GM12878 (cell line): Measurements from ENCODE around the gene CNDP2. TPM values are rescaled to one million over a fixed set of nuclear protein-coding genes. Genes with fewer than 3 reads are reported as not detected.

Experiments used
- ATAC-seq: fragments of 200-7000 bp; cut with Tn5 transposase; 3 replicates; pipeline ENCODE4 v1.9.1; 2020; ENCODE audit warnings: mild to moderate bottlenecking, moderate library complexity
- BruUV-seq: library from RNA; stranded (reverse); fragments of 400-500 nt; replicated peaks from 2 replicates; lab custom pipeline; 2021; lab: Mats Ljungman, UMichigan
- CTCF ChIA-PET: fragments of 300-600 bp; sonication (Branson Sonifier 250); formaldehyde crosslinking; extraction: SDS; loops from one replicate; lab custom pipeline; 2021; ENCODE audit warnings: inconsistent platforms; lab: Yijun Ruan, JAX
- POLR2A ChIA-PET: fragments of 350-600 bp; formaldehyde crosslinking; extraction: SDS; loops from one replicate; lab custom pipeline; 2021; ENCODE audit warnings: inconsistent platforms; lab: Charles Lee
- RAD21 ChIA-PET: fragments of 300-600 bp; sonication (Branson Sonifier 250); formaldehyde crosslinking; loops from one replicate; lab custom pipeline; 2023; ENCODE audit warnings: antibody characterized with exemption; ENCODE audit not compliant: unreplicated experiment; lab: Charles Lee
- SMC1A ChIA-PET: fragments of 300-600 bp; sonication (Branson Sonifier 250); formaldehyde crosslinking; loops from one replicate; lab custom pipeline; 2023; ENCODE audit not compliant: unreplicated experiment, uncharacterized antibody; lab: Charles Lee
- DNase-seq: peaks from one replicate; pipeline ENCODE4 v3.0.0-alpha.2; 2011; ENCODE audit warnings: low read depth, low spot score
- FAIRE-seq: peaks from 3 replicates; lab custom pipeline; 2011; peaks lifted over from hg19 to GRCh38; lab: Jason Lieb, UNC
- H2AFZ ChIP-seq: 2 replicates; pipeline ENCODE4 v1.6.0; 2011; ENCODE audit warnings: low read depth, low read length, control low read depth; ENCODE audit not compliant: control insufficient read depth
- H3K27ac ChIP-seq: 2 replicates; pipeline ENCODE4 v1.5.1; 2011; ENCODE audit warnings: control low read depth; ENCODE audit not compliant: control insufficient read depth, insufficient read depth
- H3K27me3 ChIP-seq, 2 experiments: replicated peaks in 1 of 2; 2 replicates each; pipeline versions ENCODE4 v1.6.0 to v1.6.1; 2011; ENCODE audit warnings: low read length in 1 of 2; ENCODE audit not compliant: control insufficient read depth in 2 of 2, insufficient read depth in 2 of 2
- H3K36me3 ChIP-seq, 2 experiments: 2 replicates each; pipeline ENCODE4 v1.5.1; 2011; ENCODE audit warnings: low read length in 1 of 2; ENCODE audit not compliant: control insufficient read depth in 2 of 2, insufficient read depth in 2 of 2
- H3K4me1 ChIP-seq: 2 replicates; pipeline ENCODE4 v1.6.1; 2011; ENCODE audit warnings: mild to moderate bottlenecking, low read length, moderate library complexity, mixed read lengths; ENCODE audit not compliant: control insufficient read depth, insufficient read depth
- H3K4me2 ChIP-seq: 2 replicates; pipeline ENCODE4 v1.6.0; 2011; ENCODE audit warnings: control low read depth; ENCODE audit not compliant: control insufficient read depth, insufficient read depth
- H3K4me3 ChIP-seq: fragments of 200-600 bp; sonication (generic); 2 replicates; pipeline ENCODE4 v1.5.1; 2016
- H3K79me2 ChIP-seq: 2 replicates; pipeline ENCODE4 v1.6.0; 2011; ENCODE audit warnings: low read length; ENCODE audit not compliant: control insufficient read depth, insufficient read depth
- H3K9ac ChIP-seq: 2 replicates; pipeline ENCODE4 v1.8.0; 2011; ENCODE audit warnings: low read length, control low read depth, mixed read lengths; ENCODE audit not compliant: control insufficient read depth, insufficient read depth
- H3K9me3 ChIP-seq: replicated peaks from 3 replicates; pipeline ENCODE4 v1.5.1; 2011; ENCODE audit warnings: mild to moderate bottlenecking, low read length; ENCODE audit not compliant: control insufficient read depth, insufficient read depth
- H4K20me1 ChIP-seq: 2 replicates; pipeline ENCODE4 v1.6.0; 2011; ENCODE audit not compliant: control insufficient read depth, insufficient read depth
- ASH2L ChIP-seq: fragments of 300-600, 200-600 bp; sonication (generic); IDR thresholded peaks from 2 replicates; pipeline ENCODE4 v1.6.1; 2017; ENCODE audit warnings: low read depth, mild to moderate bottlenecking, borderline replicate concordance
- ATF3 ChIP-seq: IDR thresholded peaks from 2 replicates; pipeline ENCODE4 v1.6.1; 2011; ENCODE audit warnings: low read depth, mild to moderate bottlenecking, low read length, moderate library complexity, borderline replicate concordance; ENCODE audit errors: extremely low read depth
- BCLAF1 ChIP-seq: fragments of 450-650 bp; IDR thresholded peaks from 2 replicates; pipeline ENCODE4 v1.6.1; 2017; ENCODE audit warnings: antibody characterized with exemption, mild to moderate bottlenecking, moderate library complexity
- HDAC6 ChIP-seq: fragments of 200-600 bp; sonication (generic); IDR thresholded peaks from one replicate; pipeline ENCODE4 v1.8.0; 2017; ENCODE audit warnings: antibody characterized with exemption; ENCODE audit not compliant: unreplicated experiment
- SPI1 ChIP-seq: IDR thresholded peaks from 2 replicates; pipeline ENCODE4 v1.6.1; 2011; ENCODE audit warnings: low read depth, mild to moderate bottlenecking, low read length, moderate library complexity, borderline replicate concordance; ENCODE audit not compliant: insufficient read depth
- SREBF2 ChIP-seq: IDR thresholded peaks from 2 replicates; pipeline ENCODE4 v1.6.1; 2012; ENCODE audit warnings: mild to moderate bottlenecking, low read length
- TAF1 ChIP-seq: IDR thresholded peaks from 2 replicates; pipeline ENCODE4 v1.6.1; 2011; ENCODE audit warnings: mild to moderate bottlenecking, low read depth, low read length, borderline replicate concordance
- WGBS: methylation state at CpG from one replicate; pipeline ENCODE4 v1.1.6; 2016; ENCODE audit warnings: low lambda C conversion rate; ENCODE audit not compliant: insufficient replicate concordance, insufficient coverage; ENCODE audit errors: missing lambda C conversion rate; 5-methylcytosine and 5-hydroxymethylcytosine counted together
- in situ Hi-C: fragments of 300-500 bp; cut with MboI; formaldehyde crosslinking; loops from 9 replicates; pipeline ENCODE4 v1.14.3; 2018; ENCODE audit warnings: mixed read lengths
- intact Hi-C: fragments of 100-400 bp; cut with micrococcal nuclease; formaldehyde crosslinking; loops from one replicate; pipeline ENCODE4 v1.14.2; 2022; ENCODE audit not compliant: unreplicated experiment
- polyA plus RNA-seq, 11 experiments: library from polyadenylated mRNA; depleted of rRNA in 4 of 11; unstranded in 6 of 11; stranded (reverse) in 5 of 11; fragments of >200 nt; fragmentation: Nextera tagmentation in 4 of 11; fragmentation: Illumina TruSeq in 1 of 11; extraction: Ambion mirVana in 4 of 11; extraction: Trizol in 1 of 11; gene quantifications; 1 replicate in 1 of 11; 2 replicates in 10 of 11; pipeline versions ENCODE4 v1.2.1 to v1.2.3, GENCODE V29; 2011 to 2016; ENCODE audit warnings: inconsistent platforms in 2 of 11, missing spikeins in 2 of 11, low read depth in 1 of 11
- total RNA-seq, 4 experiments: library from RNA; depleted of rRNA in 3 of 4; stranded (reverse); fragments of >200 nt in 3 of 4; fragmentation: Illumina TruSeq in 1 of 4; extraction: Trizol in 1 of 4; gene quantifications; 2 replicates each; pipeline versions ENCODE4 v1.2.1 to v1.2.3, GENCODE V29; 2013 to 2021
- TF ChIP-seq, protein P1 (sequence below): fragments of 450-650 bp; formaldehyde crosslinking; IDR thresholded peaks from 2 replicates; pipeline ENCODE4 v1.4.0; 2022; ENCODE audit warnings: mild to moderate bottlenecking, moderate library complexity

The CNDP2 gene
- total and polyA plus RNA-seq, 10 of the 15 experiments (the other 5 are each of a cell fraction or from before 2014, with no cell fraction given): 63.5 to 213 (median 158) TPM

DNA sequence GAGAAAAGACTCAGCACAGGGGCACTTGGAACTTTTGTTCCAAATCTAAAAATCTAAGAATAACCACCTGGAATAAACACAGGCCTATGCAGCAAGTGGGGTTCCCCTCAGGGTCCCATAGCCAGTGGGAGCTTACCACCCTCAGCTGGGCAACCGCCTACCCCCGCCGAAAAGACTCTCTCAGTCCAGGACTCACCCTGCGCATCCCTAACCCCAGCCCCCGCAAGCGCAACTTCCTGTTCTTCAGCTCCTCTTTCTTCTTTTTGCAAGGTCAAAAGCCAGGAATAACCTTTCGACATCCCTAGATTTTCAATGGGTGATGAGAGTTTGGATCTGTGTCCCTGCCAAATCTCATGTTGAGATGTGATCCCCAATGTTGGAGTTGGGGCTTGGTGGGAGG is 51.7 kb downstream of the CNDP2 start:
- Histone ChIP-seq H3K9me3 (peaks cover 5% of the 10 kb centered on the region; the same call in 1 of the 3 replicates), H3K27me3 (no peaks in the 10 kb centered on the region), H3K9ac (no peak overlapping the region), H3K4me1 (0 out of 2 replicates have a peak, but pooled peaks cover 5% of the 10 kb centered on the region), H3K4me2 (no peak overlapping the region), H3K4me3 (no peak overlapping the region), H2AFZ (no peak overlapping the region), H4K20me1 (no peaks in the 10 kb centered on the region), H3K36me3 (no peaks in the 10 kb centered on the region), H3K79me2 (no peaks in the 10 kb centered on the region), H3K27ac (no peak overlapping the region)
- CTCF ChIA-PET: interaction anchor here (1.6 kb wide), 2 partner anchors 9 to 195 kb away, joined by 3 to 6 read pairs; no protein-coding TSS in a partner anchor
- no peak for FAIRE-seq
- POLR2A ChIA-PET: interaction anchor here (0.6 kb wide), 1 partner anchor 12 kb away, joined by 3 read pairs; no protein-coding TSS in a partner anchor
- DNase-seq: no peak
- no TSS peak for BruUV-seq
- in situ Hi-C loops: no loop called here
- ATAC-seq: no peak
- 61% methylated on average over 7 of the region's 7 CpGs for WGBS
- RAD21 ChIA-PET: no interaction called here
- TF ChIP-seq, protein P1, sequence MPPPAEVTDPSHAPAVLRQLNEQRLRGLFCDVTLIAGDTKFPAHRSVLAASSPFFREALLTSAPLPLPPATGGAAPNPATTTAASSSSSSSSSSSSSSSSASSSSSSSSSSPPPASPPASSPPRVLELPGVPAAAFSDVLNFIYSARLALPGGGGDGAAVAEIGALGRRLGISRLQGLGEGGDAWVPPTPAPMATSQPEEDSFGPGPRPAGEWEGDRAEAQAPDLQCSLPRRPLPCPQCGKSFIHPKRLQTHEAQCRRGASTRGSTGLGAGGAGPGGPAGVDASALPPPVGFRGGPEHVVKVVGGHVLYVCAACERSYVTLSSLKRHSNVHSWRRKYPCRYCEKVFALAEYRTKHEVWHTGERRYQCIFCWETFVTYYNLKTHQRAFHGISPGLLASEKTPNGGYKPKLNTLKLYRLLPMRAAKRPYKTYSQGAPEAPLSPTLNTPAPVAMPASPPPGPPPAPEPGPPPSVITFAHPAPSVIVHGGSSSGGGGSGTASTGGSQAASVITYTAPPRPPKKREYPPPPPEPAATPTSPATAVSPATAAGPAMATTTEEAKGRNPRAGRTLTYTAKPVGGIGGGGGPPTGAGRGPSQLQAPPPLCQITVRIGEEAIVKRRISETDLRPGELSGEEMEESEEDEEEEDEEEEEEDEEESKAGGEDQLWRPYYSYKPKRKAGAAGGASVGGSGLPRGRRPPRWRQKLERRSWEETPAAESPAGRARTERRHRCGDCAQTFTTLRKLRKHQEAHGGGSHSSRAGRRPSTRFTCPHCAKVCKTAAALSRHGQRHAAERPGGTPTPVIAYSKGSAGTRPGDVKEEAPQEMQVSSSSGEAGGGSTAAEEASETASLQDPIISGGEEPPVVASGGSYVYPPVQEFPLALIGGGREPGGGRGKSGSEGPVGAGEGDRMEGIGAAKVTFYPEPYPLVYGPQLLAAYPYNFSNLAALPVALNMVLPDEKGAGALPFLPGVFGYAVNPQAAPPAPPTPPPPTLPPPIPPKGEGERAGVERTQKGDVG (CRISPR knock-in tag): no peak
- TF ChIP-seq HDAC6 (no peak), SPI1 (no peak), ATF3 (no peak), SREBF2 (no peak), BCLAF1 (no peak), TAF1 (no peak), ASH2L (no peak)
- SMC1A ChIA-PET: no interaction called here
- intact Hi-C loops: no loop called here
